PFSK-1 (cell line): ENCODE results near the gene ARID3A.

Experiments used
- POLR2AphosphoS5 ChIP-seq: IDR thresholded peaks from 2 replicates; pipeline ENCODE4 v1.6.1; 2012; ENCODE audit warnings: low read depth, mild to moderate bottlenecking, control low read depth, low read length, moderate library complexity
- TAF1 ChIP-seq: IDR thresholded peaks from 2 replicates; pipeline ENCODE4 v1.6.1; 2012; ENCODE audit warnings: low read length, control low read depth, borderline replicate concordance; ENCODE audit not compliant: insufficient read depth

DNA sequence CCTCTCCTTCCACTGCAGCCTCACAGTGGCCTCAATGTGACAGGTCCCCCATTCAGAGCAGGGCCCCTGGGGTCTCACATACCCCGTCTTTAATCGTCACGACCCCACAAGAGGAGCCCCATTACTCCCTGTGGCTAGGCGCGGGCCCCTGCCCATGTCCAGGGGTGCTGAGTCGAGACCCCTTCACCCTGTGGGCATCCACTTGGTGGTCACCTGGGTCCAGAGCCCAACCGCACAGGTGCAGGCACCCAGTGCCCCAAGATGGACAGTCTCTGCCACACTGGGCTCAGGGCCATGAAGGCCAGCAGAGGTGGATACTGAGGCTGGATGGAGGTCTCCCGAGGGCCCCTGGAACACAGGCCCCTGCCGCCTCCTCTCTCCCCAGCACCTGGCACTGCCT, 92.1 kb downstream of the ARID3A start:
- TF ChIP-seq POLR2AphosphoS5 (no peak), TAF1 (no peak)
